Right atrium auricular region (tissue), 2 donors: ENCODE measurements around the gene MOV10. TPM values are rescaled to one million over a fixed set of nuclear protein-coding genes. Genes with fewer than 3 reads are reported as not detected.

ENCODE experiments used
- DNase-seq: peaks from one replicate; pipeline ENCODE4 v3.0.0-alpha.2; 2019; ENCODE audit warnings: low spot score
- H3K27ac ChIP-seq, 2 donors: fragments of 200-600 bp; sonication (generic); 1 replicate in 1 of 2; 2 replicates in 1 of 2; pipeline ENCODE4 v1.5.1; 2016 to 2019
- H3K27me3 ChIP-seq, 2 donors: fragments of 200-600 bp; sonication (generic); one replicate each; pipeline versions ENCODE4 v1.5.1 to v1.6.0; 2017 to 2019
- H3K36me3 ChIP-seq: fragments of 200-600 bp; sonication (generic); one replicate; pipeline ENCODE4 v1.5.1; 2016
- H3K4me1 ChIP-seq, 2 donors: fragments of 200-600 bp; sonication (generic); one replicate each; pipeline versions ENCODE4 v1.5.1 to v1.6.0; 2017 to 2019
- H3K4me3 ChIP-seq, 2 donors: fragments of 200-600 bp; sonication (generic); 1 replicate in 1 of 2; 2 replicates in 1 of 2; pipeline ENCODE4 v1.5.1; 2017 to 2019; ENCODE audit warnings: mild to moderate bottlenecking in 1 of 2, moderate library complexity in 1 of 2
- H3K9me3 ChIP-seq, 2 donors: fragments of 200-600 bp; sonication (generic); one replicate each; pipeline ENCODE4 v1.5.1; 2019
- CTCF ChIP-seq, 2 donors: fragments of 200-600 bp; sonication (generic); IDR thresholded peaks; one replicate each; pipeline ENCODE4 v1.5.1; 2019; ENCODE audit warnings: antibody characterized with exemption in 2 of 2
- total RNA-seq, 2 donors: library from RNA; depleted of rRNA; stranded (reverse); fragments of >200 nt; gene quantifications; one replicate each; pipeline ENCODE4 v1.1.0, GENCODE V29; 2016

MOV10 gene
- total RNA-seq, 2 donors from 2014 or later, result 10.5 to 11.4 TPM

DNA sequence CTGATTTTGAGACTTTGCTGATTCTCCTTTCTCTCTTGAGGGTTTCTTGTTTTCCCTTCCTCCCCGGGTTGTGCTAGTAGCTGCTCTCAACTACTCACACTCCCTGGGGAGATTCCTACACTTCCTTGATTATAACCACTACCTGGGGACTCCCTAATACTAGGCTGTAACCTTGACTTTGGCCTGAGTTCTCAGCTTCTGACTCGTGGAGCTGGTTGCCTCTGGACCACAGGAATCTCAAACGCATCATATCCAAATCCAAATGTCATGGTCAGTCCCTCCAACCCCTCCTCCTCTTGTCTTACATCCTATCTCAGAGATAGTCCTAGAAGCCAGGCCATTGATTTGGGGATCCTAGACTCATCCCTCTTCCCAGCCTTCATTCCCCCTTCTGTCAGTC, 12.0 kb downstream of the MOV10 start:
- Histone ChIP-seq H3K27ac (no peak overlapping the region), H3K27me3 (no peaks in the 10 kb centered on the region), H3K4me1 (no peaks in the 10 kb centered on the region), H3K36me3 (peaks cover 21% of the 10 kb centered on the region), H3K4me3 (no peak overlapping the region), H3K9me3 (no peaks in the 10 kb centered on the region)
- DNase-seq, result no peak
- no peak for TF ChIP-seq CTCF (IDR thresholded peaks at IDR 0.05)

DNA sequence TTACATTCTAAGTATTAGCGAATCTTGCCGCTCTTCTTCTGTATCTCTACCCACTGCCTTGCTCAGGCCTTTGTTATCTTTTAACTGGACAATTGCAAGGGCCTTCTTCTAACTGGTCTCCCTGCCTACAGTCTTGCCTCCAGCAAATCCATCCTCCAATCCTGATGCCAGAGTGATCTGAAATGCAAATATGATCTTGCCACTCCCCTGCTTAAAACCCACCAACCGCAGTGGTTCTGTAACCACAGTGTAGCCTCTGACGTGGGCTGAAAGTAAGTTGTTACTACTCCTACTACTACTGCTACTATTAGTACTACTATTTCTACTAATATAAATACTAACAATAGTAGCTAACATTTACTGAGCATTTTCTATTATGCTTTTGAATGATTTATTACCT, 12.4 kb downstream of the MOV10 start:
- H3K4me1 ChIP-seq, result no peaks in the 10 kb centered on the region
- peaks cover 26% of the 10 kb centered on the region for H3K36me3 ChIP-seq
- no peaks in the 10 kb centered on the region for H3K9me3 ChIP-seq
- TF ChIP-seq CTCF (IDR thresholded peaks at IDR 0.05), result no peak
- no peak overlapping the region for H3K4me3 ChIP-seq
- no peak overlapping the region for H3K27ac ChIP-seq
- DNase-seq, result no peak
- no peaks in the 10 kb centered on the region for H3K27me3 ChIP-seq

- no peak for DNase-seq
- TF ChIP-seq CTCF (IDR thresholded peaks at IDR 0.05), result no peak
- Histone ChIP-seq H3K4me3 (no peak overlapping the region), H3K9me3 (no peaks in the 10 kb centered on the region), H3K27ac (no peak overlapping the region), H3K27me3 (no peaks in the 10 kb centered on the region), H3K4me1 (no peaks in the 10 kb centered on the region), H3K36me3 (peaks cover 30% of the 10 kb centered on the region)
These were observed 12.9 kb downstream of the MOV10 start for GRCh38 chr1:112687361-112687760.

DNA sequence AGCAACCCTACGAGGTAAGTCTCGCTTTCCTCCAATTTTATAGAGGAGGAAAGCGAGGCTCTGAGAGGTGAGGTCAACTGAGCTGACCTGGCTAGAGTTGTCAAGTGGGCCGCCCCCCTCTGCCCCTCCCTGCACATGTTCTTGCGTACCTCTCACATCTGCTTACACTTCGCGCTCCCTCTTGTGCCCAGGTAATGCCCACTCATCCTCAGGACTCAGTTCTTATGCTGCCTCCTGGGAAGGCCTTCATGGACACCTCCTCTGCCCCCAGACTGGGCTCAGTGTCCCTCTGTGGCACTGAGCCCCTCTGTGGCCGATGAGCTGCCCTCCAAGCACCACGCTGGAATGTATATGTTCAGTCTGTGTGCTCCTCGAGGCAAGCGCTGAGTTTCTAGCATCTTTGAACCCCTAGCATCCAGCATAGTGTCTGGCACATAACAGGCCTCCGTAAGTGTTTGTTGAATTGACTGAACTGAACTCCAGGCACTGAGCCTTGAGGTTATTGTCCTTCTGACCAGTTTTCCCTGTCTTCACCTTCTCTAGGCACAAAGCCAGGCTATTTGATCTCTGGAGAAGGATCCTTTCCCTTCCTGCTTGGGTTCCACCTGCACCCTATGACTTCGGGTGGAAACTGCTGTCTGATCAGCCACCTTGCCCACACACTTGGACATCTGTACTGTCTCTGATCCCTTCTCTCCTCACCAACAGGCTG, 13.5 kb downstream of the MOV10 start:
- Histone ChIP-seq H3K4me3 (no peak overlapping the region), H3K36me3 (peaks cover 35% of the 10 kb centered on the region), H3K27ac (peak overlapping the region; percentile 11 to 39), H3K27me3 (no peaks in the 10 kb centered on the region), H3K9me3 (no peaks in the 10 kb centered on the region), H3K4me1 (no peaks in the 10 kb centered on the region)
- TF ChIP-seq CTCF (IDR thresholded peaks at IDR 0.05), result no peak
- peak; percentile 51 for DNase-seq

DNA sequence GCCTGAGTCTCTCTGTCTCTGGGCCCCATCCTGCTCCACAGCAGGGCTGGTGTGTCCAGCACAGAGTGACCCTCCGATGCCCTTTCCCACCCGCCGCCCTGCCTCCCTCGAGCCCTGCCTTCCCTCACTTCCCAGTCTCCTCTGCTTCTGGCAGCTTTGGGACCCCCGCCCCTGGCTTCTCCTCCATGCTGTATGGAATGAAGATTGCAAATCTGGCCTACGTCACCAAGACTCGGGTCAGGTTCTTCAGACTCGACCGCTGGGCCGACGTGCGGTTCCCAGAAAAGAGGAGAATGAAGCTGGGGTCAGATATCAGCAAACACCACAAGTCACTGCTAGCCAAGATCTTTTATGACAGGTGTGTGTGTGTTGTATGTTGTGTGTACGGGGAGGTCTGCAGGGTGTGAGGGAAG, 14.3 kb downstream of the MOV10 start:
- DNase-seq, result peak; percentile 58
- Histone ChIP-seq H3K36me3 (peaks cover 43% of the 10 kb centered on the region), H3K27ac (peak overlapping the region; percentile 11 to 39)

More for the DNA sequence above, 14.3 kb downstream of the MOV10 start:
- Histone ChIP-seq H3K4me1 (no peaks in the 10 kb centered on the region), H3K27me3 (no peaks in the 10 kb centered on the region), H3K4me3 (no peak overlapping the region), H3K9me3 (no peaks in the 10 kb centered on the region)
- TF ChIP-seq CTCF (IDR thresholded peaks at IDR 0.05), result no peak
